ENCODE measurements around the gene SULT4A1. TPM values are rescaled to one million over a fixed set of nuclear protein-coding genes. Genes with fewer than 3 reads are reported as not detected.

The SULT4A1 gene
- total RNA-seq, 1 experiment from 2014 or later, result 8.4 TPM

GRCh38 chr22:43879901-43880540 lies 17.7 kb upstream of the SULT4A1 start:
- Histone ChIP-seq H3K9me2 (ENCODE audit: insufficient read depth) (no peaks in the 10 kb centered on the region), H3K4me1 (ENCODE audit: control insufficient read depth in 1 of 2, insufficient read depth in 2 of 2, low read length in 2 of 2) (peaks cover 0 to 7% of the 10 kb centered on the region in 2 experiments; a peak in 1 of 4 replicates), H3K27ac (ENCODE audit: low read depth, low read length) (no peak overlapping the region), H3K36me3 (ENCODE audit: control insufficient read depth in 1 of 2, insufficient read depth in 2 of 2, low read length in 2 of 2) (no peaks in the 10 kb centered on the region), H3K79me2 (ENCODE audit: insufficient read depth, low read length) (no peaks in the 10 kb centered on the region), H3K4me3 (replicated peaks in 1 of 2; ENCODE audit: low read depth in 1 of 2, low read length in 2 of 2) (no peak overlapping the region), H3K9ac (ENCODE audit: low read length) (no peak overlapping the region), H3K9me3 (ENCODE audit: control insufficient read depth in 1 of 2, insufficient read depth in 1 of 2, low read depth in 1 of 2, low read length in 2 of 2) (no peaks in the 10 kb centered on the region), H3K4me2 (ENCODE audit: low read length) (no peak overlapping the region), H2AFZ (ENCODE audit: low read depth, low read length, poor library complexity, severe bottlenecking) (no peak overlapping the region), H4K20me1 (ENCODE audit: insufficient read depth) (no peaks in the 10 kb centered on the region), H3K27me3 (ENCODE audit: insufficient read depth, low read length) (no peaks in the 10 kb centered on the region)
- POLR2A ChIA-PET, result no interaction called here
- CTCF ChIA-PET, result no interaction called here
- BruUV-seq (replicated peaks), result no TSS peak
- TF ChIP-seq POLR2A (IDR thresholded peaks at IDR 0.05; ENCODE audit: borderline replicate concordance, extremely low read depth, insufficient read depth, insufficient read length) (no peak), ATF3 (IDR thresholded peaks at IDR 0.05) (no peak), CEBPB (IDR thresholded peaks at IDR 0.05; ENCODE audit: low read depth) (no peak), CBX3 (IDR thresholded peaks at IDR 0.05; ENCODE audit: low read depth) (no peak)
- RAD21 ChIA-PET (ENCODE audit: low non-redundant PET in 1 of 2, low total read pairs in 2 of 2, uncharacterized antibody in 2 of 2, unreplicated experiment in 2 of 2), result no interaction called here
- DNase-seq (ENCODE audit: low read depth, low spot score), result no peak
- intact Hi-C loops (cut with micrococcal nuclease), result loop anchor here (10.0 kb wide), 2 partner anchors 205 to 745 kb away; no protein-coding TSS in a partner anchor
- ATAC-seq, result no peak

GRCh38 chr22:43878831-43879550 lies 16.7 kb upstream of the SULT4A1 start:
- H3K9me3 ChIP-seq (ENCODE audit: control insufficient read depth in 1 of 2, insufficient read depth in 1 of 2, low read depth in 1 of 2, low read length in 2 of 2), result no peaks in the 10 kb centered on the region
- RAD21 ChIA-PET (ENCODE audit: low non-redundant PET in 1 of 2, low total read pairs in 2 of 2, uncharacterized antibody in 2 of 2, unreplicated experiment in 2 of 2), result no interaction called here
- H3K4me2 ChIP-seq (ENCODE audit: low read length), result no peak overlapping the region
- ATAC-seq (no peak), DNase-seq (ENCODE audit: low read depth, low spot score) (no peak)
- H3K27me3 ChIP-seq (ENCODE audit: insufficient read depth, low read length), result no peaks in the 10 kb centered on the region
- H3K9me2 ChIP-seq (ENCODE audit: insufficient read depth), result no peaks in the 10 kb centered on the region
- POLR2A ChIA-PET, result no interaction called here
- no peak overlapping the region for H3K9ac ChIP-seq (ENCODE audit: low read length)
- no peak overlapping the region for H3K4me3 ChIP-seq (replicated peaks in 1 of 2; ENCODE audit: low read depth in 1 of 2, low read length in 2 of 2)
- H2AFZ ChIP-seq (ENCODE audit: low read depth, low read length, poor library complexity, severe bottlenecking), result no peak overlapping the region
- no peaks in the 10 kb centered on the region for H4K20me1 ChIP-seq (ENCODE audit: insufficient read depth)
- no peaks in the 10 kb centered on the region for H3K36me3 ChIP-seq (ENCODE audit: control insufficient read depth in 1 of 2, insufficient read depth in 2 of 2, low read length in 2 of 2)
- H3K4me1 ChIP-seq (ENCODE audit: control insufficient read depth in 1 of 2, insufficient read depth in 2 of 2, low read length in 2 of 2), result peaks cover 0 to 7% of the 10 kb centered on the region in 2 experiments; a peak in 1 of 4 replicates
- H3K79me2 ChIP-seq (ENCODE audit: insufficient read depth, low read length), result no peaks in the 10 kb centered on the region
- CTCF ChIA-PET, result no interaction called here
- H3K27ac ChIP-seq (ENCODE audit: low read depth, low read length), result no peak overlapping the region
- BruUV-seq (replicated peaks), result no TSS peak
- intact Hi-C loops (cut with micrococcal nuclease), result no loop called here
- TF ChIP-seq ELF1 (IDR thresholded peaks at IDR 0.05; ENCODE audit: borderline replicate concordance, low read depth) (no peak), SP1 (IDR thresholded peaks at IDR 0.05; ENCODE audit: low read depth) (no peak), EZH2 (IDR thresholded peaks at IDR 0.05) (no peak), FOSL1 (IDR thresholded peaks at IDR 0.05; ENCODE audit: low read depth) (no peak), ZFX (IDR thresholded peaks at IDR 0.05) (no peak), CBX3 (IDR thresholded peaks at IDR 0.05; ENCODE audit: low read depth) (no peak), ZNF274 (IDR thresholded peaks at IDR 0.05; ENCODE audit: low read depth, low read length) (no peak), CTCF (IDR thresholded peaks at IDR 0.05 in 2 of 3, conservative IDR thresholded peaks at IDR 0.05 in 1 of 3; ENCODE audit: borderline replicate concordance in 1 of 3, insufficient read depth in 1 of 3, low read depth in 2 of 3, low read length in 2 of 3) (no peak), TCF7L2 (IDR thresholded peaks at IDR 0.05; ENCODE audit: borderline replicate concordance, extremely low read depth, insufficient read depth, insufficient read length) (no peak), MAX (IDR thresholded peaks at IDR 0.05) (no peak), REST (IDR thresholded peaks at IDR 0.05; ENCODE audit: low read depth) (no peak), CEBPB (IDR thresholded peaks at IDR 0.05; ENCODE audit: low read depth) (no peak)

All from HCT116 (cell line).